ENCODE data around the gene SOCS7. TPM values are rescaled to one million over a fixed set of nuclear protein-coding genes. Genes with fewer than 3 reads are reported as not detected.

SOCS7 gene
- total RNA-seq, 1 donor from 2014 or later = 23.7 TPM

- Histone ChIP-seq H3K36me3 (peaks cover 39% of the 10 kb centered on the region), H3K9me3 (no peaks in the 10 kb centered on the region), H3K4me3 (no peak overlapping the region), H3K4me1 (no peaks in the 10 kb centered on the region), H3K27ac (no peak overlapping the region), H3K27me3 (no peaks in the 10 kb centered on the region)
- intact Hi-C loops (cut with DNase I) = no loop called here
- TF ChIP-seq CTCF (IDR thresholded peaks at IDR 0.05) = no peak
- ATAC-seq = no peak
- no peak for DNase-seq
These were observed 51.8 kb downstream of the SOCS7 start for GRCh38 chr17:38403491-38403890.

GRCh38 chr17:38404174-38404943, 52.7 kb downstream of the SOCS7 start:
- Histone ChIP-seq H3K27ac (no peak overlapping the region), H3K4me1 (no peaks in the 10 kb centered on the region), H3K27me3 (no peaks in the 10 kb centered on the region), H3K4me3 (no peak overlapping the region), H3K36me3 (peaks cover 33% of the 10 kb centered on the region), H3K9me3 (no peaks in the 10 kb centered on the region)
- intact Hi-C loops (cut with DNase I) = no loop called here
- ATAC-seq (no peak), DNase-seq (no peak)
- TF ChIP-seq CTCF (IDR thresholded peaks at IDR 0.05) = no peak

- intact Hi-C loops (cut with DNase I) = no loop called here
- DNase-seq (no peak), ATAC-seq (no peak)
- Histone ChIP-seq H3K4me1 (no peaks in the 10 kb centered on the region), H3K27me3 (no peaks in the 10 kb centered on the region), H3K4me3 (no peak overlapping the region), H3K27ac (no peak overlapping the region), H3K9me3 (no peaks in the 10 kb centered on the region), H3K36me3 (peaks cover 20% of the 10 kb centered on the region)
- TF ChIP-seq CTCF (IDR thresholded peaks at IDR 0.05) = no peak
These were observed 54.0 kb downstream of the SOCS7 start for GRCh38 chr17:38405654-38406053.

GRCh38 chr17:38410201-38410600, 58.6 kb downstream of the SOCS7 start:
- no peak overlapping the region for H3K4me3 ChIP-seq
- no peaks in the 10 kb centered on the region for H3K27me3 ChIP-seq
- intact Hi-C loops (cut with DNase I) = no loop called here
- H3K36me3 ChIP-seq = no peaks in the 10 kb centered on the region
- ATAC-seq (no peak), DNase-seq (no peak)
- H3K9me3 ChIP-seq = no peaks in the 10 kb centered on the region
- TF ChIP-seq CTCF (IDR thresholded peaks at IDR 0.05) = no peak
- H3K27ac ChIP-seq = no peak overlapping the region
- H3K4me1 ChIP-seq = peaks cover 7% of the 10 kb centered on the region

- TF ChIP-seq CTCF (IDR thresholded peaks at IDR 0.05) = no peak
- Histone ChIP-seq H3K9me3 (no peaks in the 10 kb centered on the region), H3K27me3 (peaks cover 25% of the 10 kb centered on the region), H3K4me3 (peak overlapping the region; percentile 29), H3K36me3 (no peaks in the 10 kb centered on the region), H3K27ac (peak overlapping the region; percentile 75), H3K4me1 (peaks cover 12% of the 10 kb centered on the region)
- intact Hi-C loops (cut with DNase I) = loop anchor here (5.0 kb wide), 1 partner anchor 68 kb away; no protein-coding TSS in a partner anchor
- ATAC-seq = peak; percentile 76
- DNase-seq = peak; percentile 86
These were observed 63.9 kb downstream of the SOCS7 start for GRCh38 chr17:38415250-38416194.

All from upper lobe of right lung (tissue), 1 donor.